ENCODE results near the gene DIS3L2.

- TF ChIP-seq POLR2AphosphoS5 (IDR thresholded peaks at IDR 0.05; ENCODE audit: low read depth, low read length) (no peak), TAF1 (IDR thresholded peaks at IDR 0.05; ENCODE audit: borderline replicate concordance, insufficient read depth, low read length) (no peak), REST (IDR thresholded peaks at IDR 0.05; ENCODE audit: insufficient read depth in 1 of 2, low read depth in 2 of 2, low read length in 2 of 2) (no peak)
Measured at GRCh38 chr2:232053777-232054176, 92.3 kb downstream of the DIS3L2 start.

All from PFSK-1 (cell line).